Peyer's patch (tissue), 4 donors: ENCODE measurements around the gene CERS6. TPM values are rescaled to one million over a fixed set of nuclear protein-coding genes. Genes with fewer than 3 reads are reported as not detected.
"Not testable (repeated sequence)": the region's sequence is repeated elsewhere in the genome, so short reads cannot be mapped to it uniquely, and the experiment has no call there.

Experiments used
- DNase-seq, 3 donors: peaks; one replicate each; pipeline ENCODE4 v3.0.0-alpha.2; 2017 to 2019
- H3K27ac ChIP-seq, 4 donors: fragments of 200-600 bp; sonication (generic); one replicate each; pipeline ENCODE4 v1.5.1; 2016 to 2019
- H3K27me3 ChIP-seq, 2 donors: fragments of 200-600 bp; sonication (generic); one replicate each; pipeline ENCODE4 v1.5.1; 2019
- H3K36me3 ChIP-seq, 3 donors: fragments of 200-600 bp; sonication (generic); one replicate each; pipeline ENCODE4 v1.5.1; 2016 to 2019
- H3K4me1 ChIP-seq, 4 donors: fragments of 200-600 bp; sonication (generic); one replicate each; pipeline ENCODE4 v1.5.1; 2016 to 2019
- H3K4me3 ChIP-seq, 4 donors: fragments of 200-600 bp; sonication (generic); 1 replicate in 3 of 4; 2 replicates in 1 of 4; pipeline ENCODE4 v1.5.1; 2016 to 2019; ENCODE audit warnings: mild to moderate bottlenecking in 1 of 4
- H3K9me3 ChIP-seq, 4 donors: fragments of 200-600 bp; sonication (generic); one replicate each; pipeline ENCODE4 v1.5.1; 2016 to 2019; ENCODE audit warnings: mild to moderate bottlenecking in 1 of 4
- POLR2A ChIP-seq, 2 donors: fragments of 450-650 bp; IDR thresholded peaks; one replicate each; pipeline ENCODE4 v1.5.1; 2017; ENCODE audit warnings: antibody characterized with exemption in 2 of 2, mild to moderate bottlenecking in 2 of 2, moderate library complexity in 2 of 2
- total RNA-seq, 4 donors: library from RNA; depleted of rRNA; stranded (reverse); fragments of >200 nt; gene quantifications; one replicate each; pipeline ENCODE4 v1.1.0, GENCODE V29; 2016
- TF ChIP-seq, protein P1 (sequence below), 6 experiments: fragments of 450-650 bp in 4 of 6; fragments of 200-600 bp in 2 of 6; sonication (generic) in 1 of 6; IDR thresholded peaks; one replicate each; pipeline ENCODE4 v1.5.1; 2017 to 2019; ENCODE audit warnings: antibody characterized with exemption in 6 of 6, mild to moderate bottlenecking in 3 of 6, moderate library complexity in 1 of 6

The CERS6 gene
- total RNA-seq, 4 donors from 2014 or later, result 28.1 to 110 (median 96.7) TPM

DNA sequence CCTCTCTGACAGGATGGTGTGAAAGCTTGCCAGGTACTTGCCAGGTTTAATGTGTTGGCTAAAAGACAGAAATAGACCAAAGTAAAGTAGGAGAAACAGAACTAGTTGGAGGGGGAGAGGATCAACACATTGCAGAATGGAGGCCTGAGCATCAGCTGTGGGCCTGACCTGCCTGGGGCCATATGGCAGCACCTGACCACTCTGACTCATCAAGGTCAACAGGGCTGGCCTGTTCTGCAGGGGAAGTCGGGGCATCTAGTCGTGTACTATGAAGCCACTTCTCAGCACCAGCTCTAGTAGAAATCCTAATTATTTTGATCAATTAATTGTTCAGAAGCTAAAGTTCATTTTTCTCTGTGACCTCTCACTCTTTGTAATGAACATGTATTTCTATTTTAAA, 310.5 kb downstream of the CERS6 start:
- DNase-seq, result no peak

GRCh38 chr2:168767258-168767657, 311.2 kb downstream of the CERS6 start:
- Histone ChIP-seq H3K4me3 (no peak overlapping the region), H3K36me3 (peaks cover 0 to 16% (median 0%) of the 10 kb centered on the region in 3 donors), H3K9me3 (no peaks in the 10 kb centered on the region), H3K4me1 (no peaks in the 10 kb centered on the region), H3K27me3 (no peaks in the 10 kb centered on the region), H3K27ac (no peak overlapping the region)
- no peak for DNase-seq
- no peak for TF ChIP-seq POLR2A (IDR thresholded peaks at IDR 0.05)
- TF ChIP-seq, protein P1, sequence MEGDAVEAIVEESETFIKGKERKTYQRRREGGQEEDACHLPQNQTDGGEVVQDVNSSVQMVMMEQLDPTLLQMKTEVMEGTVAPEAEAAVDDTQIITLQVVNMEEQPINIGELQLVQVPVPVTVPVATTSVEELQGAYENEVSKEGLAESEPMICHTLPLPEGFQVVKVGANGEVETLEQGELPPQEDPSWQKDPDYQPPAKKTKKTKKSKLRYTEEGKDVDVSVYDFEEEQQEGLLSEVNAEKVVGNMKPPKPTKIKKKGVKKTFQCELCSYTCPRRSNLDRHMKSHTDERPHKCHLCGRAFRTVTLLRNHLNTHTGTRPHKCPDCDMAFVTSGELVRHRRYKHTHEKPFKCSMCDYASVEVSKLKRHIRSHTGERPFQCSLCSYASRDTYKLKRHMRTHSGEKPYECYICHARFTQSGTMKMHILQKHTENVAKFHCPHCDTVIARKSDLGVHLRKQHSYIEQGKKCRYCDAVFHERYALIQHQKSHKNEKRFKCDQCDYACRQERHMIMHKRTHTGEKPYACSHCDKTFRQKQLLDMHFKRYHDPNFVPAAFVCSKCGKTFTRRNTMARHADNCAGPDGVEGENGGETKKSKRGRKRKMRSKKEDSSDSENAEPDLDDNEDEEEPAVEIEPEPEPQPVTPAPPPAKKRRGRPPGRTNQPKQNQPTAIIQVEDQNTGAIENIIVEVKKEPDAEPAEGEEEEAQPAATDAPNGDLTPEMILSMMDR (IDR thresholded peaks at IDR 0.05), result no peak

More for the DNA sequence above, 310.5 kb downstream of the CERS6 start:
- peaks cover 0 to 16% (median 0%) of the 10 kb centered on the region in 3 donors for H3K36me3 ChIP-seq
- no peak overlapping the region for H3K4me3 ChIP-seq
- no peaks in the 10 kb centered on the region for H3K27me3 ChIP-seq
- TF ChIP-seq, protein P1 (IDR thresholded peaks at IDR 0.05), result no peak
- no peak for TF ChIP-seq POLR2A (IDR thresholded peaks at IDR 0.05)
- no peak overlapping the region for H3K27ac ChIP-seq
- no peaks in the 10 kb centered on the region for H3K4me1 ChIP-seq
- no peaks in the 10 kb centered on the region for H3K9me3 ChIP-seq

- peaks cover 0 to 16% (median 0%) of the 10 kb centered on the region in 3 donors for H3K36me3 ChIP-seq
- not testable (repeated sequence) for H3K27ac ChIP-seq, H3K9me3 ChIP-seq, H3K4me1 ChIP-seq, H3K27me3 ChIP-seq, H3K4me3 ChIP-seq
- DNase-seq, result peak in 1 of 3 donors; percentile 67
Observed at GRCh38 chr2:168768357-168768756, 312.3 kb downstream of the CERS6 start.

- Histone ChIP-seq H3K27me3 (no peaks in the 10 kb centered on the region), H3K4me1 (no peaks in the 10 kb centered on the region), H3K36me3 (peaks cover 0 to 16% (median 0%) of the 10 kb centered on the region in 3 donors), H3K27ac (no peak overlapping the region), H3K4me3 (no peak overlapping the region), H3K9me3 (no peaks in the 10 kb centered on the region)
- no peak for DNase-seq
- TF ChIP-seq POLR2A (IDR thresholded peaks at IDR 0.05), result no peak
- TF ChIP-seq, protein P1 (IDR thresholded peaks at IDR 0.05), result no peak
Observed at GRCh38 chr2:168770796-168771195, 314.7 kb downstream of the CERS6 start.

GRCh38 chr2:168772704-168773103, 316.6 kb downstream of the CERS6 start:
- Histone ChIP-seq H3K9me3 (no peaks in the 10 kb centered on the region), H3K27ac (no peak overlapping the region), H3K27me3 (no peaks in the 10 kb centered on the region), H3K36me3 (peaks cover 0 to 16% (median 0%) of the 10 kb centered on the region in 3 donors), H3K4me1 (no peaks in the 10 kb centered on the region), H3K4me3 (no peak overlapping the region)
- TF ChIP-seq POLR2A (IDR thresholded peaks at IDR 0.05), result no peak
- TF ChIP-seq, protein P1 (IDR thresholded peaks at IDR 0.05), result no peak
- DNase-seq, result no peak

- DNase-seq, result no peak
- TF ChIP-seq, protein P1 (IDR thresholded peaks at IDR 0.05), result no peak
- TF ChIP-seq POLR2A (IDR thresholded peaks at IDR 0.05), result no peak
- Histone ChIP-seq H3K4me3 (no peak overlapping the region), H3K27ac (no peak overlapping the region), H3K36me3 (peaks cover 0 to 16% (median 0%) of the 10 kb centered on the region in 3 donors), H3K27me3 (no peaks in the 10 kb centered on the region), H3K9me3 (no peaks in the 10 kb centered on the region), H3K4me1 (no peaks in the 10 kb centered on the region)
Observed at GRCh38 chr2:168773128-168773527, 317.1 kb downstream of the CERS6 start.
